ENCODE measurements around the gene DDX1.

DNA sequence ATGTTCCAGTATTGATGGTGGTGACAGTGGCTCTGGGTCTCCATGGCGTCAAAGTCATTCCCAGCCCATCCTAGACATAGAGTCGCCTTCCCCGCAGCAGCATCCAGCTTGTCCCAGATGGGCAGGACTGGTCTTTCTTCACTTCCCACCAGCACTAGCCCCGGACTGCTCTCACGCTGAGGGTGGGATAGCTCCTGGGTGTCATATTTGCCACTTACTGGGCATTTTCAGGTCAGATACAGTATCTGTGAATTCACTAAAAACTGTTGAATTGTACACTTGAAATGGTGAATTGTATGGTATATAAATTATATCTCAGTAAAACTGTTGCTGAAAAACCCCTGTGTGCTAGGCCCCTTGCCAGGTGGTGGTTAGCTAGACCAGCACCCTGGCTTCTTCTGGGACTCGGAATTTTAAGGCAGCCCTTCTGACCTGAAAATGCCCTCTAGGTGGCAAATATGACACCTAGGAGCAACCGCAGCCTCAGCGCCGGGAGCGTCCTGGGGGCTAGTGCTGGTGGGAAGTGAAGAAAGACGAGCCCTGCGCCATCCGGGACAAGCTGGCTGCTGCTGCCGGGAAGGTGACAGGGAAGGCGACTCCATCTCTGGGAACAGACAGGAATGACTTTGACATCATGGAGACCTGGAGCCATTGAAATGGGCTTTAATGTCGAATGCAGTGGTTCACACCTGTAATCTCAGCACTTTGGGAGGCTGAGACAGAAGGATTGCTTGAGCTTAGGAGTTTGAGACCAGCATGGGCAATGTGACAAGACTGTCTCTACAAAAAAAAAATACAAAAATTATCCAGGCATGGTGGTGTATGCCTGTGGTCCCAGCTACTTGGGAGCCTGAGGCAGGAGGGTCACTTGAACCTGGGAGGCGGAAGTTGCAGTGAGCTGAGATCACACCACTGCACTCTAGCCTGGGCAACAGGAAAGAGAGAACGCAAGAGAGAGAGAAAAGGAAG, 56.2 kb downstream of the DDX1 start:
- TF ChIP-seq, protein P1, sequence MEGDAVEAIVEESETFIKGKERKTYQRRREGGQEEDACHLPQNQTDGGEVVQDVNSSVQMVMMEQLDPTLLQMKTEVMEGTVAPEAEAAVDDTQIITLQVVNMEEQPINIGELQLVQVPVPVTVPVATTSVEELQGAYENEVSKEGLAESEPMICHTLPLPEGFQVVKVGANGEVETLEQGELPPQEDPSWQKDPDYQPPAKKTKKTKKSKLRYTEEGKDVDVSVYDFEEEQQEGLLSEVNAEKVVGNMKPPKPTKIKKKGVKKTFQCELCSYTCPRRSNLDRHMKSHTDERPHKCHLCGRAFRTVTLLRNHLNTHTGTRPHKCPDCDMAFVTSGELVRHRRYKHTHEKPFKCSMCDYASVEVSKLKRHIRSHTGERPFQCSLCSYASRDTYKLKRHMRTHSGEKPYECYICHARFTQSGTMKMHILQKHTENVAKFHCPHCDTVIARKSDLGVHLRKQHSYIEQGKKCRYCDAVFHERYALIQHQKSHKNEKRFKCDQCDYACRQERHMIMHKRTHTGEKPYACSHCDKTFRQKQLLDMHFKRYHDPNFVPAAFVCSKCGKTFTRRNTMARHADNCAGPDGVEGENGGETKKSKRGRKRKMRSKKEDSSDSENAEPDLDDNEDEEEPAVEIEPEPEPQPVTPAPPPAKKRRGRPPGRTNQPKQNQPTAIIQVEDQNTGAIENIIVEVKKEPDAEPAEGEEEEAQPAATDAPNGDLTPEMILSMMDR (optimal IDR thresholded peaks at IDR 0.05 in 1 of 3, IDR thresholded peaks at IDR 0.05 in 1 of 3, conservative IDR thresholded peaks at IDR 0.05 in 1 of 3; ENCODE audit: extremely low read depth in 1 of 3, insufficient read depth in 2 of 3, low read length in 3 of 3): no peak
- no peak for TF ChIP-seq EZH2 (IDR thresholded peaks at IDR 0.05; ENCODE audit: low read length)

All from keratinocyte (primary cell).